Measurements from ENCODE around the gene VMO1. TPM values are rescaled to one million over a fixed set of nuclear protein-coding genes. Genes with fewer than 3 reads are reported as not detected.

VMO1 gene
- polyA plus RNA-seq, 1 of the 3 experiments (the other 2 are of a cell fraction) = 1.3 TPM

DNA sequence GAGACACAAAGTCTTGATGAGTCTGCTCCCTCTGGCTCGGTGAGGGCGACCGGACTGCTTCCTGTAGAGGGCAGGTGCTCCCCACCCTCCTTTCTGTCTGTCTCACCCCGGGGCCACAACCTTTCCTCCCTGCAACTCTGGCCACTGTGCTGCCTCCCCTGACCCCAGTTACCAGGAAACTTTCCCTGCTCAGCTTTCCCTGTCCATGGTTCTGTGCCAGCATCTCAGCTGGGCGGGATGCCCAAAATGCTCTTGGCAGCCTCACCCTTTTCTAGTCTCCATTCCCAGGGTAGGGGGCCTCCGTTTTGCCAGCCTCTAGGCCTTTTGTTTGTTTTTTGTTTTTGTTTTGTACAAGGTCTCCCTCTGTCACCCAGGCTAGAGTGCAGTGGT lies 22.2 kb upstream of the VMO1 start:
- Histone ChIP-seq H3K36me3 (replicated peaks in 1 of 2; ENCODE audit: control insufficient read depth in 1 of 2, insufficient read depth in 2 of 2, low read length in 1 of 2) (peaks cover 6 to 9% of the 10 kb centered on the region in 2 experiments), H3K4me3 (ENCODE audit: low read depth in 2 of 2, low read length in 1 of 2) (peak overlapping the region in 1 of 2 experiments; percentile 92; a peak in 1 of 4 replicates), H3F3A (replicated peaks; ENCODE audit: insufficient read depth) (no peaks in the 10 kb centered on the region), H3K9me3 (no peaks in the 10 kb centered on the region), H3K4me1 (ENCODE audit: control insufficient read depth in 1 of 2, insufficient read depth in 2 of 2, low read depth in 1 of 2, low read length in 1 of 2) (peaks cover 0 to 8% of the 10 kb centered on the region in 2 experiments; a peak in 1 of 4 replicates), H3K27me3 (ENCODE audit: insufficient read depth) (no peaks in the 10 kb centered on the region), H3K9me2 (no peaks in the 10 kb centered on the region), H3K79me2 (ENCODE audit: insufficient read depth) (peaks cover 17% of the 10 kb centered on the region; the same call in 1 of the 2 replicates), H3K27ac (ENCODE audit: low read depth in 2 of 2, low read length in 1 of 2) (no peak overlapping the region), H4K20me1 (ENCODE audit: insufficient read depth) (no peaks in the 10 kb centered on the region), H3K9ac (no peak overlapping the region), H3K4me2 (peak overlapping the region; percentile 89; the same call in 1 of the 2 replicates), H2AFZ (ENCODE audit: low read depth) (no peak overlapping the region)
- 80% methylated on average over 6 of the region's 6 CpGs for WGBS (ENCODE audit: low lambda C conversion rate)
- no peak for DNase-seq
- TF ChIP-seq CHD2 (IDR thresholded peaks at IDR 0.05; ENCODE audit: low read length, partially characterized antibody) (no peak), USF1 (IDR thresholded peaks at IDR 0.05; ENCODE audit: borderline replicate concordance, low read depth) (no peak), POLR2AphosphoS5 (IDR thresholded peaks at IDR 0.05; ENCODE audit: low read depth, low read length) (no peak), SIN3A (IDR thresholded peaks at IDR 0.05; ENCODE audit: borderline replicate concordance, low read depth, low read length) (no peak), YY1 (IDR thresholded peaks at IDR 0.05; ENCODE audit: low read depth) (no peak)
- TF ChIP-seq, protein P1, sequence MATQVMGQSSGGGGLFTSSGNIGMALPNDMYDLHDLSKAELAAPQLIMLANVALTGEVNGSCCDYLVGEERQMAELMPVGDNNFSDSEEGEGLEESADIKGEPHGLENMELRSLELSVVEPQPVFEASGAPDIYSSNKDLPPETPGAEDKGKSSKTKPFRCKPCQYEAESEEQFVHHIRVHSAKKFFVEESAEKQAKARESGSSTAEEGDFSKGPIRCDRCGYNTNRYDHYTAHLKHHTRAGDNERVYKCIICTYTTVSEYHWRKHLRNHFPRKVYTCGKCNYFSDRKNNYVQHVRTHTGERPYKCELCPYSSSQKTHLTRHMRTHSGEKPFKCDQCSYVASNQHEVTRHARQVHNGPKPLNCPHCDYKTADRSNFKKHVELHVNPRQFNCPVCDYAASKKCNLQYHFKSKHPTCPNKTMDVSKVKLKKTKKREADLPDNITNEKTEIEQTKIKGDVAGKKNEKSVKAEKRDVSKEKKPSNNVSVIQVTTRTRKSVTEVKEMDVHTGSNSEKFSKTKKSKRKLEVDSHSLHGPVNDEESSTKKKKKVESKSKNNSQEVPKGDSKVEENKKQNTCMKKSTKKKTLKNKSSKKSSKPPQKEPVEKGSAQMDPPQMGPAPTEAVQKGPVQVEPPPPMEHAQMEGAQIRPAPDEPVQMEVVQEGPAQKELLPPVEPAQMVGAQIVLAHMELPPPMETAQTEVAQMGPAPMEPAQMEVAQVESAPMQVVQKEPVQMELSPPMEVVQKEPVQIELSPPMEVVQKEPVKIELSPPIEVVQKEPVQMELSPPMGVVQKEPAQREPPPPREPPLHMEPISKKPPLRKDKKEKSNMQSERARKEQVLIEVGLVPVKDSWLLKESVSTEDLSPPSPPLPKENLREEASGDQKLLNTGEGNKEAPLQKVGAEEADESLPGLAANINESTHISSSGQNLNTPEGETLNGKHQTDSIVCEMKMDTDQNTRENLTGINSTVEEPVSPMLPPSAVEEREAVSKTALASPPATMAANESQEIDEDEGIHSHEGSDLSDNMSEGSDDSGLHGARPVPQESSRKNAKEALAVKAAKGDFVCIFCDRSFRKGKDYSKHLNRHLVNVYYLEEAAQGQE (IDR thresholded peaks at IDR 0.05; ENCODE audit: low read depth, low read length) = peak; percentile 81
- ChIA-PET CTCF (interaction anchor here (1.2 to 1.8 kb wide), 5 partner anchors 18 to 81 kb away, joined by 3 to 7 read pairs (median 4); no protein-coding TSS in a partner anchor), POLR2A (interaction anchor here (1.6 kb wide), 1 partner anchor 18 kb away, joined by 5 read pairs; no protein-coding TSS in a partner anchor)

GRCh38 chr17:4807605-4808377 lies 21.6 kb upstream of the VMO1 start:
- Histone ChIP-seq H3K4me1 (ENCODE audit: control insufficient read depth in 1 of 2, insufficient read depth in 2 of 2, low read depth in 1 of 2, low read length in 1 of 2) (peaks cover 0 to 8% of the 10 kb centered on the region in 2 experiments; a peak in 1 of 4 replicates), H3K27me3 (ENCODE audit: insufficient read depth) (no peaks in the 10 kb centered on the region), H3K9me2 (no peaks in the 10 kb centered on the region), H3F3A (replicated peaks; ENCODE audit: insufficient read depth) (no peaks in the 10 kb centered on the region), H3K9ac (peak overlapping the region; percentile 84; the same call in 1 of the 2 replicates), H3K79me2 (ENCODE audit: insufficient read depth) (peaks cover 17% of the 10 kb centered on the region; the same call in 1 of the 2 replicates), H4K20me1 (ENCODE audit: insufficient read depth) (no peaks in the 10 kb centered on the region), H3K36me3 (replicated peaks in 1 of 2; ENCODE audit: control insufficient read depth in 1 of 2, insufficient read depth in 2 of 2, low read length in 1 of 2) (peaks cover 5 to 6% of the 10 kb centered on the region in 2 experiments), H3K9me3 (no peaks in the 10 kb centered on the region), H2AFZ (ENCODE audit: low read depth) (no peak overlapping the region; the same call in 1 of the 2 replicates), H3K27ac (ENCODE audit: low read depth in 2 of 2, low read length in 1 of 2) (no peak overlapping the region), H3K4me3 (ENCODE audit: low read depth in 2 of 2, low read length in 1 of 2) (peak overlapping the region; percentile 63 to 92), H3K4me2 (peak overlapping the region; percentile 89)
- ChIA-PET POLR2A (interaction anchor here (1.2 to 1.6 kb wide), 2 partner anchors 15 to 18 kb away, joined by 4 to 5 read pairs; no protein-coding TSS in a partner anchor), CTCF (interaction anchor here (1.2 to 1.8 kb wide), 7 partner anchors 11 to 101 kb away, joined by 3 to 7 read pairs (median 4); no protein-coding TSS in a partner anchor)
- TF ChIP-seq NRF1 (IDR thresholded peaks at IDR 0.05; ENCODE audit: low read depth, low read length) = no peak
- no peak for TF ChIP-seq GATA2 (CRISPR knock-in tag; IDR thresholded peaks at IDR 0.05)
- no peak for TF ChIP-seq POLR2AphosphoS5 (IDR thresholded peaks at IDR 0.05; ENCODE audit: low read depth, low read length)
- TF ChIP-seq SIN3A (IDR thresholded peaks at IDR 0.05; ENCODE audit: borderline replicate concordance, low read depth, low read length) = no peak
- no peak for TF ChIP-seq TAF1 (IDR thresholded peaks at IDR 0.05; ENCODE audit: borderline replicate concordance, low read depth, low read length)
- TF ChIP-seq NFIC (IDR thresholded peaks at IDR 0.05; ENCODE audit: borderline replicate concordance) = no peak
- TF ChIP-seq RAD21 (IDR thresholded peaks at IDR 0.05; ENCODE audit: low read length) = no peak
- no peak for TF ChIP-seq TCF12 (IDR thresholded peaks at IDR 0.05)
- TF ChIP-seq MEF2A (IDR thresholded peaks at IDR 0.05; ENCODE audit: borderline replicate concordance, low read depth) = no peak
- no peak for TF ChIP-seq RFX5 (IDR thresholded peaks at IDR 0.05; ENCODE audit: low read length)
- WGBS (ENCODE audit: low lambda C conversion rate) = 37% methylated on average over 26 of the region's 32 CpGs
- peak; percentile 70 for DNase-seq

Data from SK-N-SH (cell line).